VCaP (cell line): ENCODE measurements around the gene ADAMTS14.

ENCODE experiments used
- H3K27ac ChIP-seq: fragments of 450-650 bp; 2 replicates; pipeline ENCODE4 v1.5.1; 2017
- CTCF ChIP-seq: fragments of 450-650 bp; conservative IDR thresholded peaks from 2 replicates; pipeline ENCODE4 v1.5.1; 2017; ENCODE audit warnings: mild to moderate bottlenecking, moderate library complexity

Gene ADAMTS14

GRCh38 chr10:70736525-70736924 is 64.2 kb downstream of the ADAMTS14 start:
- no peak overlapping the region for H3K27ac ChIP-seq
- TF ChIP-seq CTCF: no peak

- TF ChIP-seq CTCF: no peak
- H3K27ac ChIP-seq: no peak overlapping the region
Measured at GRCh38 chr10:70737250-70737649, 64.9 kb downstream of the ADAMTS14 start.

- no peak overlapping the region for H3K27ac ChIP-seq
- no peak for TF ChIP-seq CTCF
Measured at GRCh38 chr10:70738006-70738760, 65.9 kb downstream of the ADAMTS14 start.

- no peak overlapping the region for H3K27ac ChIP-seq
- TF ChIP-seq CTCF: no peak
Measured at GRCh38 chr10:70738761-70739121, 66.4 kb downstream of the ADAMTS14 start.

- H3K27ac ChIP-seq: no peak overlapping the region
- TF ChIP-seq CTCF: no peak
Measured at GRCh38 chr10:70740406-70741288, 68.3 kb downstream of the ADAMTS14 start.

GRCh38 chr10:70742537-70743429 is 70.5 kb downstream of the ADAMTS14 start:
- H3K27ac ChIP-seq: no peak overlapping the region
- TF ChIP-seq CTCF: no peak

GRCh38 chr10:70743430-70743788 is 71.1 kb downstream of the ADAMTS14 start:
- H3K27ac ChIP-seq: no peak overlapping the region
- TF ChIP-seq CTCF: no peak
